ENCODE measurements around the gene THOP1.

DNA sequence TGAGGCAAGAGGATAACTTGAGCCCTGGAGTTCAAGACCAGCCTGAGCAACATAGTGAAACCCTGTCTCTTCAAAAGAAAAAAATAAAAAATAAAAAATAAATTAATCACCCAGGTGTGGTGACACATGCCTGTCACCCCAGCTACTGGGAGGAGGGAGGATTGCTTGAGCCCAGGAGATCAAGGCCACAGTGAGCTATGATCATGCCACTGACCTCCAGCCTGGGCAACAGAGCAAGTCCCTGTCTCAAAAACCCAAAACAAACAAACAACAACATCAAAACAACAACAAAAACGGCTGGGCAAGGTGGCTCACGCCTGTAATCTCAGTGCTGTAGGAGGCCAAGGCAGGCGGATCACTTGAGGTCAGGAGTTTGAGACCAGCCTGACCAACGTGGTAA is 41.2 kb upstream of the THOP1 start:
- TF ChIP-seq, protein P1, sequence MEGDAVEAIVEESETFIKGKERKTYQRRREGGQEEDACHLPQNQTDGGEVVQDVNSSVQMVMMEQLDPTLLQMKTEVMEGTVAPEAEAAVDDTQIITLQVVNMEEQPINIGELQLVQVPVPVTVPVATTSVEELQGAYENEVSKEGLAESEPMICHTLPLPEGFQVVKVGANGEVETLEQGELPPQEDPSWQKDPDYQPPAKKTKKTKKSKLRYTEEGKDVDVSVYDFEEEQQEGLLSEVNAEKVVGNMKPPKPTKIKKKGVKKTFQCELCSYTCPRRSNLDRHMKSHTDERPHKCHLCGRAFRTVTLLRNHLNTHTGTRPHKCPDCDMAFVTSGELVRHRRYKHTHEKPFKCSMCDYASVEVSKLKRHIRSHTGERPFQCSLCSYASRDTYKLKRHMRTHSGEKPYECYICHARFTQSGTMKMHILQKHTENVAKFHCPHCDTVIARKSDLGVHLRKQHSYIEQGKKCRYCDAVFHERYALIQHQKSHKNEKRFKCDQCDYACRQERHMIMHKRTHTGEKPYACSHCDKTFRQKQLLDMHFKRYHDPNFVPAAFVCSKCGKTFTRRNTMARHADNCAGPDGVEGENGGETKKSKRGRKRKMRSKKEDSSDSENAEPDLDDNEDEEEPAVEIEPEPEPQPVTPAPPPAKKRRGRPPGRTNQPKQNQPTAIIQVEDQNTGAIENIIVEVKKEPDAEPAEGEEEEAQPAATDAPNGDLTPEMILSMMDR (conservative IDR thresholded peaks at IDR 0.05) = no peak
- TF ChIP-seq EZH2 (IDR thresholded peaks at IDR 0.05; ENCODE audit: low read depth) = no peak

Data from PC-9 (cell line).